ENCODE measurements around the gene RNU6-9.
"Not testable (repeated sequence)": the region's sequence is repeated elsewhere in the genome, so short reads cannot be mapped to it uniquely, and the experiment has no call there.

Gene RNU6-9

GRCh38 chr19:875265-875879, 17.9 kb upstream of the RNU6-9 start:
- no peak for DNase-seq
- H3K9ac ChIP-seq (ENCODE audit: low read length): no peak overlapping the region
- TF ChIP-seq EZH2 (optimal IDR thresholded peaks at IDR 0.05; ENCODE audit: low read depth, low read length) (no peak), CTCF (IDR thresholded peaks at IDR 0.05; ENCODE audit: low read length) (no peak), EZH2phosphoT487 (IDR thresholded peaks at IDR 0.05; ENCODE audit: low read length) (no peak)
- no peak overlapping the region for H3K4me2 ChIP-seq (ENCODE audit: low read depth, low read length)
- 0 out of 2 replicates have a peak, but pooled peaks cover 7% of the 10 kb centered on the region for H3K4me1 ChIP-seq (ENCODE audit: low read length)
- no peaks in the 10 kb centered on the region for H3K79me2 ChIP-seq (ENCODE audit: low read length)
- H3K27me3 ChIP-seq (replicated peaks; ENCODE audit: insufficient read depth, low read length): no peaks in the 10 kb centered on the region
- H3K9me3 ChIP-seq (replicated peaks; ENCODE audit: insufficient read depth, low read length): no peaks in the 10 kb centered on the region
- H3K36me3 ChIP-seq (replicated peaks; ENCODE audit: insufficient read depth, low read length): no peaks in the 10 kb centered on the region
- H2AFZ ChIP-seq (ENCODE audit: low read length): no peak overlapping the region
- no peaks in the 10 kb centered on the region for H4K20me1 ChIP-seq (ENCODE audit: insufficient read depth, low read length)
- H3K27ac ChIP-seq (ENCODE audit: low read length): no peak overlapping the region
- H3K4me3 ChIP-seq (ENCODE audit: low read length): no peak overlapping the region
- H3K9me2 ChIP-seq (replicated peaks; ENCODE audit: insufficient read depth, low read length): no peaks in the 10 kb centered on the region
- peaks cover 8% of the 10 kb centered on the region; the same call in 1 of the 2 replicates for H3F3A ChIP-seq (ENCODE audit: insufficient read depth, low read length)

GRCh38 chr19:876089-876488, 17.2 kb upstream of the RNU6-9 start:
- H3K79me2 ChIP-seq (ENCODE audit: low read length): no peaks in the 10 kb centered on the region

GRCh38 chr19:876780-877314, 16.4 kb upstream of the RNU6-9 start:
- Histone ChIP-seq H3K9me2 (replicated peaks; ENCODE audit: insufficient read depth, low read length) (no peaks in the 10 kb centered on the region), H3K4me2 (ENCODE audit: low read depth, low read length) (no peak overlapping the region), H4K20me1 (ENCODE audit: insufficient read depth, low read length) (no peaks in the 10 kb centered on the region), H3K27ac (ENCODE audit: low read length) (no peak overlapping the region), H3K9ac (ENCODE audit: low read length) (no peak overlapping the region), H3K9me3 (replicated peaks; ENCODE audit: insufficient read depth, low read length) (no peaks in the 10 kb centered on the region), H3F3A (ENCODE audit: insufficient read depth, low read length) (peaks cover 8% of the 10 kb centered on the region; the same call in 1 of the 2 replicates), H3K36me3 (replicated peaks; ENCODE audit: insufficient read depth, low read length) (no peaks in the 10 kb centered on the region), H3K79me2 (ENCODE audit: low read length) (no peaks in the 10 kb centered on the region), H3K4me3 (ENCODE audit: low read length) (no peak overlapping the region), H3K4me1 (ENCODE audit: low read length) (0 out of 2 replicates have a peak, but pooled peaks cover 7% of the 10 kb centered on the region), H3K27me3 (replicated peaks; ENCODE audit: insufficient read depth, low read length) (no peaks in the 10 kb centered on the region), H2AFZ (ENCODE audit: low read length) (no peak overlapping the region)
- DNase-seq: no peak
- TF ChIP-seq EZH2phosphoT487 (IDR thresholded peaks at IDR 0.05; ENCODE audit: low read length): no peak
- TF ChIP-seq CTCF (IDR thresholded peaks at IDR 0.05; ENCODE audit: low read length): no peak
- TF ChIP-seq EZH2 (optimal IDR thresholded peaks at IDR 0.05; ENCODE audit: low read depth, low read length): no peak

More at GRCh38 chr19:876089-876488, 17.2 kb upstream of the RNU6-9 start:
- no peak overlapping the region for H2AFZ ChIP-seq (ENCODE audit: low read length)
- no peaks in the 10 kb centered on the region for H3K9me3 ChIP-seq (replicated peaks; ENCODE audit: insufficient read depth, low read length)
- H3K9ac ChIP-seq (ENCODE audit: low read length): no peak overlapping the region
- no peak overlapping the region for H3K27ac ChIP-seq (ENCODE audit: low read length)
- no peaks in the 10 kb centered on the region for H4K20me1 ChIP-seq (ENCODE audit: insufficient read depth, low read length)
- H3K9me2 ChIP-seq (replicated peaks; ENCODE audit: insufficient read depth, low read length): no peaks in the 10 kb centered on the region
- H3K27me3 ChIP-seq (replicated peaks; ENCODE audit: insufficient read depth, low read length): no peaks in the 10 kb centered on the region
- H3F3A ChIP-seq (ENCODE audit: insufficient read depth, low read length): peaks cover 8% of the 10 kb centered on the region; the same call in 1 of the 2 replicates
- TF ChIP-seq EZH2 (optimal IDR thresholded peaks at IDR 0.05; ENCODE audit: low read depth, low read length) (no peak), EZH2phosphoT487 (IDR thresholded peaks at IDR 0.05; ENCODE audit: low read length) (no peak), CTCF (IDR thresholded peaks at IDR 0.05; ENCODE audit: low read length) (no peak)
- H3K4me3 ChIP-seq (ENCODE audit: low read length): no peak overlapping the region
- no peaks in the 10 kb centered on the region for H3K36me3 ChIP-seq (replicated peaks; ENCODE audit: insufficient read depth, low read length)
- H3K4me2 ChIP-seq (ENCODE audit: low read depth, low read length): no peak overlapping the region
- no peak for DNase-seq
- 0 out of 2 replicates have a peak, but pooled peaks cover 7% of the 10 kb centered on the region for H3K4me1 ChIP-seq (ENCODE audit: low read length)

- not testable (repeated sequence) for H3K9ac ChIP-seq (ENCODE audit: low read length)
Observed at GRCh38 chr19:877992-878660, 15.2 kb upstream of the RNU6-9 start.

GRCh38 chr19:878751-879561, 14.3 kb upstream of the RNU6-9 start:
- not testable (repeated sequence) for H3K27ac ChIP-seq (ENCODE audit: low read length); H3K4me1 ChIP-seq (ENCODE audit: low read length); H3K4me3 ChIP-seq (ENCODE audit: low read length); H3K79me2 ChIP-seq (ENCODE audit: low read length); H3K4me2 ChIP-seq (ENCODE audit: low read depth, low read length); H3K9me3 ChIP-seq (replicated peaks; ENCODE audit: insufficient read depth, low read length); H3K9ac ChIP-seq (ENCODE audit: low read length); H3K27me3 ChIP-seq (replicated peaks; ENCODE audit: insufficient read depth, low read length); H3K9me2 ChIP-seq (replicated peaks; ENCODE audit: insufficient read depth, low read length); H3F3A ChIP-seq (ENCODE audit: insufficient read depth, low read length); H3K36me3 ChIP-seq (replicated peaks; ENCODE audit: insufficient read depth, low read length); H4K20me1 ChIP-seq (ENCODE audit: insufficient read depth, low read length); DNase-seq; H2AFZ ChIP-seq (ENCODE audit: low read length)

More at GRCh38 chr19:877992-878660, 15.2 kb upstream of the RNU6-9 start:
- not testable (repeated sequence) for H3K9me2 ChIP-seq (replicated peaks; ENCODE audit: insufficient read depth, low read length); H3K4me1 ChIP-seq (ENCODE audit: low read length); H3F3A ChIP-seq (ENCODE audit: insufficient read depth, low read length); H3K79me2 ChIP-seq (ENCODE audit: low read length); H3K9me3 ChIP-seq (replicated peaks; ENCODE audit: insufficient read depth, low read length); H3K4me3 ChIP-seq (ENCODE audit: low read length); H2AFZ ChIP-seq (ENCODE audit: low read length); DNase-seq; H3K27me3 ChIP-seq (replicated peaks; ENCODE audit: insufficient read depth, low read length); H3K36me3 ChIP-seq (replicated peaks; ENCODE audit: insufficient read depth, low read length); H3K4me2 ChIP-seq (ENCODE audit: low read depth, low read length); H4K20me1 ChIP-seq (ENCODE audit: insufficient read depth, low read length); H3K27ac ChIP-seq (ENCODE audit: low read length)
